ENCODE data around the gene GLI3. TPM values are rescaled to one million over a fixed set of nuclear protein-coding genes. Genes with fewer than 3 reads are reported as not detected.

The GLI3 gene
- total and polyA plus RNA-seq, 2 of the 8 experiments (the other 6 are each of a cell fraction or from before 2014, with no cell fraction given), result 8.0 to 31.1 TPM

- TF ChIP-seq MAX (IDR thresholded peaks at IDR 0.05) (no peak), TAF1 (IDR thresholded peaks at IDR 0.05; ENCODE audit: low read depth, low read length) (no peak), EP300 (IDR thresholded peaks at IDR 0.05; ENCODE audit: borderline replicate concordance in 1 of 2, low read depth in 2 of 2, low read length in 2 of 2) (no peak), ASH2L (IDR thresholded peaks at IDR 0.05; ENCODE audit: low read length) (no peak), RAD21 (IDR thresholded peaks at IDR 0.05 in 1 of 2, conservative IDR thresholded peaks at IDR 0.05 in 1 of 2; ENCODE audit: low read depth in 2 of 2, low read length in 2 of 2) (no peak), POLR2AphosphoS5 (IDR thresholded peaks at IDR 0.05; ENCODE audit: low read depth, low read length) (no peak), GABPA (IDR thresholded peaks at IDR 0.05; ENCODE audit: borderline replicate concordance, insufficient read depth, low read length) (no peak)
These were observed 137.4 kb downstream of the GLI3 start (continued) for GRCh38 chr7:42099470-42100155.
